ENCODE measurements around the gene CACNA2D1.

Gene CACNA2D1

DNA sequence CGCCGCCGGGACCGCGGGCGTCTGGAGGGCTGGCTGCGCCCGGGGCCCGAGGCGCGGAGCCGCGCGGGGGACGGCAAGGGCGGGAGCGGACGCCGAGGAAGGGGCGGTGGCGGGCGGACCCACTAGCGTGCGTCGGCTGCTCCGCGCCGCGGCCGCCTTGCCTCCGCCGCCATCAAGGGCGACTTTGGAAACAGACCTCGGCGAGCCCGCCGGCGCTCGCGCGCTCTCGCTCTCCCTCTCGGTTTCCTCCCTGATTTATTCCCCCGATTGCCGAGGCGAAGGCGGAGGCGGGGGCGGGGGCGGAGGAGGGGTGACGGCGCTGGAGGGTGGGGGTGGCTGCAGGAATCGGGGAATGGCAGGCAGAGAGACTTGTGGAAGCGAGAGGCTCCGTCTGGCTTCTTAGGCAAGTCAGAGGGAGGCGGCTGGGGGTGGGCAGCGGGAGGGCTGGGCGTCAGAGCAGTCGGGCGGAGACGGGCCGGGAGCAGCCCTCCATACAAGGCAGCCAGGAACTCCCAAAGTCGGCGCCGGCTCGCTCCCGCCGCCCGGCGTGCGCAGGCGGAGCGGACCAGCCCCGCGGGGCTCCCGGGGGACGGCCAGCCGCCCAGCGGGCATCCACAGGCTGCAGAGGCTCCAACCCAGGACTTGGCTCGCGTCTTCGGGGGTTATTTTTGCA lies at the start of gene CACNA2D1:
Gene CACNA2D1, minus strand, starts transcription at position 231 of the 673 bp plus-strand sequence.
- DNase-seq (ENCODE audit: low read depth in 2 of 2, low spot score in 1 of 2) = no peak

DNA sequence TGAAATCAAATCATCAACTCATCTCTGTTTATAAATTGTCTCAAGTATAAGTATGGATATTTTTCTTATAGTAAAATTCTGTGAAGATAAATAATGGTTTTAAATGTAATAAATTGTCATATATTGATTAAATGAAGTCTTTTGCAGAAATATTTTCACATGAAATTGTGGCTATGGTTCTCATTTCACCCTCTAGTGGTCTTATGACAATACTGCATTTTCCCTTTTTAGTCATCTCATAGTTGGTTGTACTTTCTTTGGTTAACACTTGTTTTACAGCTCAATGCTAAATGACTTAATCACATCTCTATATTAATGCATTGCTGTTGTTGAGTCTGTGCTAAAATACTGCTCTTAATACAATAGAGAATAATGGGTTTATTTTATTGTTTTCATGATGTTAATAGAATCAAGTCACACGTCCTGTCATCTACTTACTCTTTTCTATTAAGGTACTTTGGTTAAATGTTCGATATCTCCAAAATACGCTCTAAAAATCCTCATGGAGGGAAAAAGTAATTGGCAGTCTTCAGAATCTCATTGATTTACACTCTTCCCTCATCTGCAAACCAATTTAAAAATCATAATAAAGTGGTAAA lies 38.0 kb upstream of the CACNA2D1 start:
- no peak for DNase-seq (ENCODE audit: low read depth in 2 of 2, low spot score in 1 of 2)

- no peak for DNase-seq (ENCODE audit: low read depth in 2 of 2, low spot score in 1 of 2)
Measured at GRCh38 chr7:82477733-82478515, 34.3 kb upstream of the CACNA2D1 start.

DNA sequence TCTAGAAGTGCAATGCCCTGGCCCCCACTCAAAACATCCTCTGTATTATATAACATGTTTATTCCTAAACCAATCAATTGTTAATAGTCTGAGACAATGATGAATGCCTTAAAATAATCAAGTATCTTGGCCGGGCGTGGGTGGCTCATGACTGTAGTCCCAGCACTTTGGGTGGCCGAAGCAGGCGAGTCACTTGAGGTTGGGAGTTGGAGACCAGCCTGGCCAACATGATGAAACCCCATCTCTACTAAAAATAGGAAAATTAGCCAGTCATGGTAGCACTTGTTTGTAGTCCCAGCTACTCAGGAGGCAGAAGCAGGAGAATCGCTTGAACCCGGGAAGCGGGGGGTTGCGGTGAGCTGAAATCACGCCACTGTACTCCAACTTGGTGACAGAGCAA lies 29.4 kb upstream of the CACNA2D1 start:
- DNase-seq (ENCODE audit: low read depth in 2 of 2, low spot score in 1 of 2) = no peak

DNA sequence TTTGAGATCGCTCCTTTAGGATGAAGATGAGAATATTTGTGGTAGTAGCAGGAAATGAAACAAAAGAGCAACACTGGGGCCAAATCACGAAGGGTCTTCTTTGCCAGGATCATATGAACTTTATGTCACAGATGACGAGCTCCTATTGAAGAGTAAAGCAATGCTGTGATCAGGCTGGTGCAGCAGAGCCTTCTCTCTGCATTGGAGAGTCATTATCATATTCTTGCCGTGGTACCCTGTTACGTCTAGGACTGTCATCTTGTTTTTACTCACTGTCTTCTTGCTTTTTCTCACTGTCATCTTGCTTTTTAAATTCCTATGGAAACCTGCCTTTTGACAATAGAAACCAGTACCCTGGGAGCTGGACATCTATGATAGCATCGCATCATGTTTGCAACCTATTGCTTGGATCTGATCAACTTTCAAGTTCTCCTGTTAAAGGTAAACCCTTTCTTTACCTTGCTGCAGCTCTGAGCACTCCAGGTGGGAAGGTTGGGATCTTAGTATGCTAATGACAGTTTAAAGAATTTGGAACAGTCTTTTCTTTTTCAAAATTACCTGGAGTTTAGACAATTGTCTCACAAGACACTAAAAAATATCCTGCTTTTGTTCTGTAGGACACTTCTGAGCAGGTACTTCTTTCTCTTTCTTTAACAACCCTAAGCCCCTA lies 27.9 kb upstream of the CACNA2D1 start:
- DNase-seq (ENCODE audit: low read depth in 2 of 2, low spot score in 1 of 2) = no peak

- no peak for DNase-seq (ENCODE audit: low read depth in 2 of 2, low spot score in 1 of 2)
Measured at GRCh38 chr7:82469207-82469606, 25.6 kb upstream of the CACNA2D1 start.

DNA sequence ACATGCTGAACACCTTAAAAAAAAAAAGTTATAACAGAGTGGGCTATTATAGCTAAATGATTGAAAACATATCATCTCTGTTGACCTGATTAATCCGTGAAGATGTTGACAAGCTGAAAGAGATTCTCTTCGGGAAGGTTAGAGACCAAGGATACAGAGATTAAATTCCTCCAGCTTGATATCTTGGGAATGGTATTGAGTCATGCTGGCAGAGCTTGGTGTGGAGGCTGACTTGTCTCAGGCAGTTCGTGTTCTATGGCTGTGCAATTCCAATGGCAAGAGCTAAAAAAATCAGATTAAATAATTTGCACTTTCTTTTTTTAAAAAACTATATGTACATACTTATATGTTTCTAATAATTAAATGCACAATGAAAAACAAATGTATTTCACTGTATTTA lies 24.9 kb upstream of the CACNA2D1 start:
- no peak for DNase-seq (ENCODE audit: low read depth in 2 of 2, low spot score in 1 of 2)

DNA sequence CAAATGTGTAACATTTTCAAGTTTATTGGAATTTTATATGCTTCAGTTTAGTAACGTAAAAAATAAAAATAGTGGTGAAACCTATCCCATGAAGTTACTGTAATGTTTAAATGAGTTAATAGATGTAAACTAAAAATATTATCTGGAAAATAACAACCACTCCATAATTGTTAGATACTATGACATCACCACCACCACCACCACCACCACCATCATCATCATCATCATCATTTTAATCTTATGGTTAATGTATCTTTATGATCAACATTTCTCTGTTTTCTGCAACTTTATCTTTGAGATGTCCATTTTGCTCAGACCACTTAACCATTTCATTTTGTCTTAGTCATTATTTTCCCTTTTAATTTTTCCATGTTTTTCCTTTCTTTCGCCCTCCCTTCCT lies 23.4 kb upstream of the CACNA2D1 start:
- DNase-seq (ENCODE audit: low read depth in 2 of 2, low spot score in 1 of 2) = no peak

- DNase-seq (ENCODE audit: low read depth in 2 of 2, low spot score in 1 of 2) = no peak
Measured at GRCh38 chr7:82464372-82464771, 20.8 kb upstream of the CACNA2D1 start.

GRCh38 chr7:82455295-82455694 lies 11.7 kb upstream of the CACNA2D1 start:
- DNase-seq (ENCODE audit: low read depth in 2 of 2, low spot score in 1 of 2) = no peak

- no peak for DNase-seq (ENCODE audit: low read depth in 2 of 2, low spot score in 1 of 2)
Measured at GRCh38 chr7:82450759-82451158, 7.2 kb upstream of the CACNA2D1 start.

DNA sequence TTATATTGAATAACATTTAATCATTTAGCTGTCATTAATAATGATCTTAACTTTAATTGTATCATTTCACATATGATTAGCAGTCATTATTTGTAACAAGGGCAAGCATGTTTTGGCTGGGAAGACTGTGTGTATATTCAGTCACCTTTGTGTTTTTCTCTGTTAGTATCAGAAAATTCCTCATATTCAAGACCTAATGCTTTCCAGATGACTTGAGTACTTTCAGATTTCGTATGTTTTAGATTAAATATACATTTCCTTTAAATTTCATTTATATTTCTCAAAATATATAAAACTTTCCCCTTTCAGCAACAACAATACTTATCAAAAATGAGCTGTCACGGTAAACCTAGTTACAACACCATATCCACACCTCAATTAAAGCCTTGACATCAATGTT lies 6.3 kb upstream of the CACNA2D1 start:
- DNase-seq (ENCODE audit: low read depth in 2 of 2, low spot score in 1 of 2) = no peak

DNA sequence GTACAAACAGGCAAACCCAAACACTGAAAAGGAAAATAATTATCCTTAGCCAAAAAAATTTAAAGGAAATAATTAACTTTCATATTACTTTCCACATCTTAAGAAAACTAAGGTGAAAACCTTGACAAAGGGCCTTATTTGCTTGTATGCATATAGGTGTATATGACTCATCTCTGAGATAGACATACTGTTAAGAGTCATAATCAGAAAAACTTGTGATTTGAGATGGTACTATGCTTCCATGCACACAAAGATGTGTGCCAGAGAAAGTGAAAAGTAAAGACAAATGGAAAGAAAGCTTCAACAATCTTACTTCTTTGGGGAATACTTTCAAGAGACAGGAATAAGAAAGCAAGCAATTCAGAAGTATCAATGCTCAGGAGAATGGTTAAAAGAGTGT lies 3.3 kb upstream of the CACNA2D1 start:
- no peak for DNase-seq (ENCODE audit: low read depth in 2 of 2, low spot score in 1 of 2)

DNA sequence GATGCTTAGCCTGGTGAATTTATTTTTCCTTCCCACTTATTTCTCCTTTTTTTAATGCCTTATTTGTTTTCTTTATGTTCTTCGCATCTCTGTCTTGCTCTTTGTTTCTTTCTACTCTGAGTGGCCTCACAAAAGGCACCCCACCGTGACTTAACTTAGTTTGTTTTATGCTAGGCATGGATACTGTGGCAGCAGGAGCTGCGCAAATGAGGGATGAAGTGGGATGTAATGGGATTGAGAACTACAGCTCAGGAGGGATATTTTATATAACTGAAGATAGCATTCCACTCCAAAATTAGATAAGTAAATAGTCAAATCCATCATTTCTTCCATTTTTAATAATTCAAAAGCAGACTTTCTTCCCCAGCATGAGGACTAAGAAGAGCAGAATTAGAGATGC lies 1.7 kb upstream of the CACNA2D1 start:
- no peak for DNase-seq (ENCODE audit: low read depth in 2 of 2, low spot score in 1 of 2)

GRCh38 chr7:82444220-82444909 lies 788 bp upstream of the CACNA2D1 start:
- no peak for DNase-seq (ENCODE audit: low read depth in 2 of 2, low spot score in 1 of 2)

DNA sequence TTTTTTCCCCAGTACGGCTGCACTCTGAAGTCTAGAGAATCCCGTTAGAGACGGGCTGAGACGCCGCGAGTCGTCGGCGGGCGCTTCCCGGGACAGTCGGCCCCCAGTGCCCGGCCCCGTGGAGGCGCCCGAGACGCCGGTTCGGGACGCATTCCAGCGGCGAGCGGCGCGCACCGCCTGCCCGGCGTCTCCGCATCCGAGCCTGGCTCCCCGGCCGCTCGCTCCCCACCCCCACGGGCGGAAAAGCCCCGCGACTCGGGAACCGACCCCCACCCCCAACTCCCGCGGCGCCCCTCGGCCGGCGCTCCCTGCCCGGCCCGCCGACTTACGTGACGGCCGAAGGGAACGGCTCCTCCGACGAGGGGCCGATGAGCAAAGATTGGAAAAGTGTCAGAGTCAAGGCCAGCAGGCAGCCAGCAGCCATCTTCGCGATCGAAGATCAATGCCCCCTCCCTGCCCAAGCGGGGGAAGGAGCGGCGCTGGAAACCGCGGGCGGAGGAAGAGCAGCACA lies 486 bp downstream of the CACNA2D1 start:
- no peak for DNase-seq (ENCODE audit: low read depth in 2 of 2, low spot score in 1 of 2)

GRCh38 chr7:82442492-82443035 lies 1.0 kb downstream of the CACNA2D1 start:
- no peak for DNase-seq (ENCODE audit: low read depth in 2 of 2, low spot score in 1 of 2)

DNA sequence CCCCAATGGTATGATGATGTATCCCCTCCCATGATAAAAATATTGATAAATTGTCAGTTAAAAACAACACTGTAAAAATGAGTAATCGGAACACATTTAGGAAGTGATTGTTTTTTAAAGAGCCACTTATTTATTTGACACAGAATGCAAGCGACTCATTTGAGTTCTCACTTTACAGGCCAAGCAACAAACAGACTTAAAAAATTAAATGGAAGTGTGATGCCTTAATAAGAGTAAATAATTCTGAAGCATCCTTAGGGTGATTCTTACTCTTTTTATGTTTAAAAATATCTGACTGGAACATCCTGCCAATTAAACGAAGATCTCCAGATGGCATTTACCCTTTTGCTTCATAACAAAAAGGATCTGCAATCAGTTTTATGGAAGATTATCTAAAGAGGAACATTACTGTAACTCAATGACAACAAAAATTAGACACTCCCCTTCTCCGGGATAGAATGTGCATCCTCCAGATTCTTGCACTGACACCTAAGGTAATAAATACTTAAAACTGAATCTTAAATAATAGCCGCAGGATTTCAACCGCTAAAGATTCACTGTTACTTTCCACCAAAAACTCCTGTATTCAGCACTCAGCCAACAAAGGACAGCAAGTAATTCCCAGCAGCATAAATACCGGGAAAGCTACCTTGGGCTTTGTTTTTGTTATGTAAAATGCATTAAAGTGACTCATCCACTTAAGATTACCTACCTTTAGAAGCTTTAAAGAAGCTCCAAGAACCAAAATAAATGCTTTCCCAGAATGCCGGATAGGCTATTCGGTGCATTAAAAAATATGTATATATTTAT lies 1.7 kb downstream of the CACNA2D1 start:
- no peak for DNase-seq (ENCODE audit: low read depth in 2 of 2, low spot score in 1 of 2)

- no peak for DNase-seq (ENCODE audit: low read depth in 2 of 2, low spot score in 1 of 2)
Measured at GRCh38 chr7:82438521-82438920, 5.1 kb downstream of the CACNA2D1 start.

GRCh38 chr7:82435769-82436168 lies 7.8 kb downstream of the CACNA2D1 start:
- no peak for DNase-seq (ENCODE audit: low read depth in 2 of 2, low spot score in 1 of 2)

Data from stimulated activated CD8-positive, alpha-beta memory T cell treated with anti-CD3 and anti-CD28 coated beads, Interleukin-4, amount 100 ng/mL, for 4 hours (primary cell).